Activated gamma-delta T cell treated with anti-CD3 and anti-CD28 coated beads, Interleukin-2, amount 50 U/mL, for 16 hours (primary cell): ENCODE data around the gene SENP2.
"Not testable (repeated sequence)": the region's sequence is repeated elsewhere in the genome, so short reads cannot be mapped to it uniquely, and the experiment has no call there.

ENCODE experiments used
- DNase-seq: peaks from one replicate; pipeline ENCODE4 v3.0.0-alpha.2; 2020; ENCODE audit warnings: low read depth

The SENP2 gene

DNA sequence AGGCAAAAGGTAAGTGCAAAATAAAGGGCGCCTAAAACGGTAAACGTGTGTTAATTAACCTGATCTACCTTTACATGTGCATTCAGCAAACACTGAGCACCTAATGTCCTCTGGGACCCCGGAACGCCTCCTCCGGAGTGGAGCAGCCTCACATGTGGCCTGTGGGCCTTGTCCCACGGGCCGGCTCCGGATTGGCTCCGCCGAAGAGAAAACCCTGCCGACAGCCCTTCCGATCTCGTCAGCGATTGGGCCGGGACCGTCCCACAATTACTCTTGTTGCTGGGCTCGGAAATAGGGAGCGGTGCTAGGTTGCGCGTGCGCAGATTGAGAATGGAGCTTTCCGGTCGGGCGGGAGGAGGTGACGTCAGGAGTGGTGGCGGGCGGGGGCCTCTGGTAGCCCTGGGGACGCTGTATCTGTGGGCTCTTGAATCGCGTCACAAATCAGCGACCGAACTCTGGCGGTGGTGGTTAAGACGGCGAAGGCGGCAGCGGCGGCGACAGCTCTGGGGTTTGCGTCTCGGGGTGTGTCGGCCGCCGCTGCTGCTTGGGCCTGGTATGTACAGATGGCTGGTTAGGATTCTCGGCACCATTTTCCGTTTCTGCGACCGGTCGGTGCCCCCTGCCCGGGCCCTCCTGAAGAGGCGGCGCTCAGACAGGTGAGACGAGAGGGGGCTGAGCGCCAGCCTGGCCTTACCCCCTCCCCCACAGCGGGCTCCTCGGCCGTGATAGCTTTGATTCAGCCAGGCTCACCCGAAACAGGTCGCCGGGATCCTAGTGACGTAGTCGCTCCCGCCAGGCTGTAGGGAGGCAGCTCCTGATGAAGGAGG, at the start of gene SENP2:
Gene SENP2 (plus strand): TSS at position 437 of the 827 bp plus-strand sequence. CDS start 119 bp downstream, at position 556.
- peak; percentile 99 for DNase-seq

DNA sequence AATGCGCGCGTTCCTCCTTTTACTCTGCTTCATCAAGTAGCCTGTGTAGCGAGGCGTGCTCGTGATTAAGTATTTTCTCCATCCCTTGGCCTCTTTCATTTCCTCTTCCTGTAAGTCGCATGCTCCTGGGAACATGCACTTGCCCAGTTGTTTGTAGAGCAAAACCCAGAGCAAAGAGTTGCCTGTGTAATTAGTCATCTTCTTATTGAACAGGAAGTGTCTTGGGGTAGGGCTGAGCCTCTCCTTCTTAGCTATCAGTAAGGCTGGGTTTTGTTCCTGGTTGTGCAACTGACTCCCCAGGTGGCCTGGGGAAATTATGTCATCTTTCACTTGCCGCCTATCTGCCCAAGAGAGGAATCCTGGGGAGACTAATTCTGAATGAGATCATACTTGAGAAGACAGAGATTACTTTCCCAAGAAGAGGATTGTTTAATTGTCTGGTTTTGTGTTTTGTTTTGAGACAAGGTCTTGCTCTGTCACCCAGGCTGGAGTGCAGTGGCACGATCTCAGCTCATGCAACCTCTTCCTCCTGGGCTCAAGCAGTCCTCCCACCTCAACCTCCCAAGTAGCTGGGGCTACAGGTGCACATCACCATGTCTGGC, 48.6 kb upstream of the SENP2 start:
- no peak for DNase-seq

DNA sequence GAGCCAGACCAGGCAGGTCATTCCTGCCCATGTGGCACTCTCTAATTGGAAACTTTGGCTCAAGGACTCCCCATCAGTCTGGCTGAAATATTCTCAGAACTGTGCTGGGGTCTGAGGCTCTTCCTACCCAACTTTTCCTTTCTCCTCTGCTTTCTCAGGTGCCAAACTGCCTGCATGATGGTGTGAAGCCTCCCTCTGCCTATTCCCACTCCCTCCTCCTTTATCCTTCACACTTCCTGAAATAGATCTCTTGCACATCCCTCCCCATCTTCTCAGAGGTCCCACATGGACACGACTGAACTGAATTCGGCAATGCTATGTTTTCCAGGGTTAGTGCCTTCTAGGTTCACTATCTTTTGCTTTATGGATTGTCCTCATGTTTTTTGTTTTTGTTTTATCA, 46.2 kb upstream of the SENP2 start:
- no peak for DNase-seq

GRCh38 chr3:185540695-185541094, 45.4 kb upstream of the SENP2 start:
- DNase-seq = no peak

DNA sequence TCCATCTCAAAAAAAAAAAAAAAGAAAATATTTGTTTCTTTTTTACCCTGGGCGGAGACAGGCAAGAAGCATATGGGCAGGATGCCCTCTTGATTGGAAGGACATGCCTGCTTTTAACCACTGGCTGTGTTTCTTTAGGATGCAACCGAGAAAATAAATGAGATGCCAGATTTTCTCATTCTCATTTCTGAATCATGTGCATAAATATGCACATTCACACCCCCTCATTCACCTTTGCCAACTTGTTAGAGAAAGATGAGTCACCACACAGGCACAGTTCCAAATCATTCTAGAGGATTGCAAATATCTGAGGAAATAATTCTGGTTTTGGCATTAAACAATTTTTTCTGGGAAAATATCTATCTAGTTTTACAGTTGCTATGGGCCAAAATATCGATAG, 37.0 kb upstream of the SENP2 start:
- DNase-seq = no peak

- no peak for DNase-seq
Observed at GRCh38 chr3:185549651-185550111, 36.4 kb upstream of the SENP2 start.

DNA sequence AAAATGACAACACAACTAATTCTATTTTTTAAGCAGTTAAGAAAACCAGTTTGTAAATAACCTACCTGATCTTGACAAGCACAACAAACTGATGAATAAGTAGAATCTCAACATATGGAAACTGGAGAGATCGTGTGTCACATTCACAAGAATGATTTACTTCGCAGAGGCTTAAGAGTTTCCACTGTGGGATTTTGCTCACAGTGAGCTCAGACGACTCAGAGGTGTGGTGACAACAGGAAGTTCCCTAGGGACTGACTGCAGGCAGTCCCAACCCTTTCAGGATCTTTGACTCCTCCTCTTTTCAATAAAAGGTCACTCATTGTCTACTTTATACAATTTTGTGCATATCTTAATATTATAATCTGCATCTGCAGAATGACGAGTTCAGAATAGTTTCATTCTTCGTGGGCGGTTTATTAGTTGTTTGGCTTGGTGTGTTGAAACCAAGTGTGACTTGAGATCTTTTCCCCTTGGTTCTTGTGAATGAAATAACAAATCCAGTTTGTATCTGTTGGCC, 33.7 kb upstream of the SENP2 start, which contains the start of gene LIPH:
Gene LIPH (minus strand): TSS at position 231 of the 520 bp plus-strand sequence. CDS start 117 bp downstream, at position 114.
- DNase-seq = no peak

DNA sequence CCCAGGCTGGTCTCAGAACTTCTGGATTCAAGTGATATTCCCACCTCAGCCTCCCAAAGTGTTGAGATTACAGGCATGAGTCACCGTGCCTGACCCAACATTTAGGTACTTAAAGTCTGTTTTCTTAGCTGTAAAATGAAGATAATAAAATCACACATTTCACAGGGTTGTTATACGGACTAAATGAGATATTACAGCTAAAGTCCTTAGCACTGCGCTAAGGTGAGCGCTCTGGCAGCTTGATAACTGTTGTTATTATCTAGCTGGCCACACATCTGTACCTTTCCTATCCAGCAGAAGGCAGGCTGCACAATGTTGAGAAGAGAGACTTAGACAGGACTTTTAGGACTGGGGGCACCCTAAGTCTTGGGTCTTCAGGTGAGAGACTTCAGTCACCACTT, 31.0 kb upstream of the SENP2 start:
- DNase-seq = no peak

GRCh38 chr3:185555860-185556347, 30.2 kb upstream of the SENP2 start:
- no peak for DNase-seq

DNA sequence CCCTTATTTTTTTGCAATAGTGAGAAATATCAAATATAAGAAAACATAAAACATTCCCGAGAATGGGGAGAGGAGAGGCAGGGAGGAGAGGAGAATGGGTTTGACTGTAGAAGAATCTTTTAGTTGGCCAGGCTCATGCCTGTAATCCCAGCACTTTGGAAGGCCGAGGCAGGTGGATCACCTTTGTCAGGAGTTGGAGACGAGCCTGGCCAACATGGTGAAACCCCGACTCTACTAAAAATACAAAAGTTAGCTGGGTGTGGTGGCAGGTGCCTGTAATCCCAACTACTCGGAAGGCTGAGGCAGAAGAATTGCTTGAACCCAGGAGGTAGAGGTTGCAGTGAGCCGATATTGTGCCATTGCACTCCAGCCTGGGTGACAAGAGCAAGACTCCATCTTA, 29.5 kb upstream of the SENP2 start:
- not testable (repeated sequence) for DNase-seq

DNA sequence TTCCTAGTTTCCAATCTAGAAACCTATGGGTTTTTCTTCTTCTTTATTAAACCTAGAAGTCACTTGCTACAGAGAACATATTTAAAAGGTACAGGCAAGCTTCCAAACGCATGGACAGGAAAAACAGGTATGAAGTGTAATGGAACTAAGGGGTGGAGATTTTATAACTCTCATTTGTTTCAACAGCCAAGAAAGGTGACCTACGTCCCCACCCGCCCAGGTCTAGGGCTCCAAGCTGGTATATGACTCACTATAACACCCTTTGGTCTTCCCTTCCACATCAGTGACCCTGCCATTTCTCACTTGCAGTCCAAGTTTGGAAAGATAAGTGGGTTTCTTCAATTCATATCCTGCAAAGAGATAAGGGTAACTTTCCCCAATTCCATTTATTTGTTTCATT, 27.7 kb upstream of the SENP2 start:
- no peak for DNase-seq

DNA sequence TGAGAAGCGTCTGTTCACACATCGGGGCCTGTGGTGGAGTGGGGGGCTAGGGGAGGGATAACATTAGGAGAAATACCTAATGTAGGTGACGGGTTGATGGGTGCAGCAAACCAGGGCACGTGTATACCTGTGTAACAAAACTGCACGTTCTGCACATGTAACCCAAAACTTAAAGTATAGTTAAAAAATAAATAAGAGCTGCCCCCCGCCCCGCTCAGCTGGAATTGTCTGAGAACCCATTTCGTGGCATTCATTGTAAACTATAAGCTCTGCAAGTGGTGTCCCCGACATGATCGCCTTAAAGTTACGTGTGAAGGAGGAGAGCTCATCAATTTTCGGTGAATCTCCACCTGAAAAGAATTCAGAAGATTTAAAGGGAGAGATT, 26.4 kb upstream of the SENP2 start:
- no peak for DNase-seq

- no peak for DNase-seq
Observed at GRCh38 chr3:185560676-185561075, 25.4 kb upstream of the SENP2 start.

- DNase-seq = no peak
Observed at GRCh38 chr3:185561374-185561943, 24.6 kb upstream of the SENP2 start.

DNA sequence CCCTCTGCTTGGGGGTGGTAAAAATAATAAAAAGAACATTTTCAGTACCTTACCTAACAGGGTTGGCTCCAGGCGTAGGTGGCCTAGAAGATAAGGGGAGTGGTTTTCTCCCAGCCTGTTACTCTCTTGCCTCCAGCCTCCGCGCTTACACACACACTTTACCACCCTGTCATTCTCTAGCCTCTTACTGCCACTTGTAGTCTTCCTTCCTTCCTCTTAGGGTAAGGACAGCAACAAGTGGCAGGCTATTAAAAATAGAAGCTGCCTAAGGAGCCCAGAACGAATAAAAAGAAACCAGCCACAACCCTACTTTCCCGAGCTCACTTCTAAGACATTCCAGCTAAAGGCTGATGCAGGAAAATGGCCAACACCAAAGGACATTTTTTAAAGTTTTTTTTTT, 24.1 kb upstream of the SENP2 start:
- DNase-seq = no peak

GRCh38 chr3:185572183-185572582, 13.9 kb upstream of the SENP2 start:
- no peak for DNase-seq

GRCh38 chr3:185575108-185575869, 10.8 kb upstream of the SENP2 start:
- not testable (repeated sequence) for DNase-seq

DNA sequence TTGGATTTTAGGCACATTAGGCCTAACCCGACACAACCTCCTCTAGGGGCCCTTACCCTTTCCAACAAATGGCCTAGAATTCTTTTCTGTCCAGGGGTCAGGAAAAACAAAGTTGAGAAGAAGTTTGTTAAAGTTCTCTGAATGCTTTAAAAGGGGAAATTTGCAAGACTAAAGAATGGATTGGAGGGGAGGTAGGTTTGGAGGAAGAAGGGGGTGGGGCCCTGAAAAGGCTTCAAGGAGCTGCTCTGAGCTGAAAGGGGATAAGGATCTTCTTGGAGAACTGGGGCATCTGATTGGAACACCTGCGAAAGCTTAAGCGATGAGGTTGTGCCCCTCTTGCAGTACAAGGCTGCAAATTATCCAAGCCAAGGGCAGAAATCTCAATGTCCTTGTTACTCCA, 3.9 kb upstream of the SENP2 start:
- DNase-seq = no peak

- DNase-seq = no peak
Observed at GRCh38 chr3:185582871-185583270, 3.2 kb upstream of the SENP2 start.

GRCh38 chr3:185583925-185584324, 2.2 kb upstream of the SENP2 start:
- no peak for DNase-seq

- no peak for DNase-seq
Observed at GRCh38 chr3:185584686-185585085, 1.4 kb upstream of the SENP2 start.

GRCh38 chr3:185585518-185585858, 607 bp upstream of the SENP2 start:
- DNase-seq = no peak
